Upper lobe of right lung (tissue), 1 donor: ENCODE results near the gene G0S2. TPM values are rescaled to one million over a fixed set of nuclear protein-coding genes. Genes with fewer than 3 reads are reported as not detected.

Source experiments
- ATAC-seq: fragments of 200-7000 bp; cut with Tn5 transposase; one replicate; pipeline ENCODE4 v1.9.1; 2020; ENCODE audit warnings: mild to moderate bottlenecking, moderate library complexity
- DNase-seq: peaks from one replicate; pipeline ENCODE4 v3.0.0-alpha.2; 2020
- H3K27ac ChIP-seq: fragments of 200-600 bp; one replicate; pipeline ENCODE4 v1.8.0; 2022
- H3K27me3 ChIP-seq: fragments of 200-600 bp; one replicate; pipeline ENCODE4 v1.8.0; 2022; ENCODE audit warnings: mild to moderate bottlenecking
- H3K36me3 ChIP-seq: fragments of 200-600 bp; one replicate; pipeline ENCODE4 v1.8.0; 2022
- H3K4me1 ChIP-seq: fragments of 200-600 bp; one replicate; pipeline ENCODE4 v1.8.0; 2022
- H3K4me3 ChIP-seq: fragments of 200-600 bp; one replicate; pipeline ENCODE4 v1.8.0; 2022; ENCODE audit warnings: mild to moderate bottlenecking
- H3K9me3 ChIP-seq: fragments of 200-600 bp; one replicate; pipeline ENCODE4 v1.8.0; 2022
- CTCF ChIP-seq: fragments of 200-600 bp; IDR thresholded peaks from one replicate; pipeline ENCODE4 v1.8.0; 2022; ENCODE audit warnings: antibody characterized with exemption
- intact Hi-C: fragments of 100-400 bp; cut with DNase I; formaldehyde crosslinking; loops from one replicate; pipeline ENCODE4 v1.11.0; 2022
- total RNA-seq: library from RNA; stranded (reverse); fragmentation: NEBNext Ultra II Directional; extraction: Animal tissue kit (Norgen Biotek cat#: 25700); gene quantifications from one replicate; pipeline ENCODE4 v1.2.1, GENCODE V29; 2021
- donor health status: DM: no; HTN: yes; CAD: no; lungs with severe emphysema.

The G0S2 gene
- total RNA-seq, 1 donor from 2014 or later, result 36.5 TPM

DNA sequence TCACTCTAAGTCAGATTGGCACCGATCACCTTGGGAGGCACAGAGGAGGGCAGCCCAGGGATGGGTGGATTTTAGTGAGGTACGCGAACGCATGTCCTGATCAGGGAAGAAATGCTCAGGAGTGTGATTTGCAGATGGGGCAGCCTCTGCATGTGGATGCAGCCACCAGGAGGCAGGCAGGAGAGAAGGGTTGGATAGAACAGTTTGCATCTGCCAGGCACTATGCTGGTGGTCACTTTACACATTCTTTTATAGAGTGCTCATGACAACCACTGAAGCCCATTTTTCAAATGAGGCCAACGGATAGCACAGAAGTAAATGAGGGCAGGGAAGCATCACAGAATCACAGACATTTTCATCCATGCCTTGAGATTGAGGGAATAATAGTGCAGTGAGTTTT is 28.7 kb upstream of the G0S2 start:
- Histone ChIP-seq H3K4me1 (peaks cover 74% of the 10 kb centered on the region), H3K4me3 (no peak overlapping the region), H3K9me3 (no peaks in the 10 kb centered on the region), H3K27ac (peak overlapping the region; percentile 34), H3K27me3 (no peaks in the 10 kb centered on the region), H3K36me3 (no peaks in the 10 kb centered on the region)
- DNase-seq (no peak), ATAC-seq (no peak)
- peak; percentile 15 for TF ChIP-seq CTCF
- intact Hi-C loops, result no loop called here

DNA sequence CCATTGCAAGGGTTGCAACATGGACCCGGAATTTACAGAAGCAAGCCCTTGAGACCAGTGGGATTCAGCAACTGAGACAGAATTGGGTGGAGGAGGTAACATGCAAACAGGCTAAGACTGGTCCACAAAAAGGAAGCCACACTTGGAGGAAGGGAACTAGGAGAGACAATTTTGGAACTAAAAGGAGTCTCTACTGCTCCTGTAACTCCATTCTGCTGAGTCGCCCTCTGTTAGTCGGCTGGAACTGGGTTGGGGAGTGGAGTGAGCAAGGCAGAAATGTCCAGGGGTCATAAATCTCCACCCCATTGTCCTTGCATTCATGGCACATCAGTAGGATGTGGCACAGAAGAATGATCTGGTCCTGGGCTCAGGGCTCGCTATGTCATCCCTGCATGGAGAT is 28.1 kb upstream of the G0S2 start:
- peak overlapping the region; percentile 1 for H3K27ac ChIP-seq
- no peak for ATAC-seq
- no peaks in the 10 kb centered on the region for H3K36me3 ChIP-seq

DNA sequence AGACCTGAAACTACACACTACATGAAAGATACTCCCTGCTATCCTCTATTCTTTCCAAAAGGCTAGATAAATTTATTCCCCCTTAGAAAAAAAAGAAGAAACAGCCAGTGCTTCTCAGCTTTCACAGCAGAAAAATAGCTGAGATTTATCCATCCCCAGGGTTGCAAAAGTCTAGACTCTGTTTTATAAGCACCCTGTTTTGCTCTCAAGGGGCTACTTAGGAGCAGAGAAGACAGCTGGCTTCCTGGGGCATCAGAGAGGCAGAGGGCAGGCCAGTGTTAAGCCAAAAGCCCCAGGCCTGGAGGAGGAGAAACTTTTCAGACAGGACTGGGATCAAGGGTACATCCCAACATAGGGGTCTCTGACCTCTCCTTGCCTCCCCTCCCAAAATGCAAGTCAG is 26.9 kb upstream of the G0S2 start:
- peak overlapping the region; percentile 43 for H3K27ac ChIP-seq
- no peaks in the 10 kb centered on the region for H3K27me3 ChIP-seq
- no peaks in the 10 kb centered on the region for H3K36me3 ChIP-seq
- ATAC-seq (no peak), DNase-seq (no peak)
- peaks cover 65% of the 10 kb centered on the region for H3K4me1 ChIP-seq
- no peak overlapping the region for H3K4me3 ChIP-seq
- TF ChIP-seq CTCF, result no peak
- H3K9me3 ChIP-seq, result no peaks in the 10 kb centered on the region
- intact Hi-C loops, result no loop called here

More for the DNA sequence above, 28.1 kb upstream of the G0S2 start:
- no peak for DNase-seq
- H3K4me3 ChIP-seq, result no peak overlapping the region
- peaks cover 72% of the 10 kb centered on the region for H3K4me1 ChIP-seq
- no peaks in the 10 kb centered on the region for H3K27me3 ChIP-seq
- no peak for TF ChIP-seq CTCF
- no peaks in the 10 kb centered on the region for H3K9me3 ChIP-seq
- intact Hi-C loops, result no loop called here

DNA sequence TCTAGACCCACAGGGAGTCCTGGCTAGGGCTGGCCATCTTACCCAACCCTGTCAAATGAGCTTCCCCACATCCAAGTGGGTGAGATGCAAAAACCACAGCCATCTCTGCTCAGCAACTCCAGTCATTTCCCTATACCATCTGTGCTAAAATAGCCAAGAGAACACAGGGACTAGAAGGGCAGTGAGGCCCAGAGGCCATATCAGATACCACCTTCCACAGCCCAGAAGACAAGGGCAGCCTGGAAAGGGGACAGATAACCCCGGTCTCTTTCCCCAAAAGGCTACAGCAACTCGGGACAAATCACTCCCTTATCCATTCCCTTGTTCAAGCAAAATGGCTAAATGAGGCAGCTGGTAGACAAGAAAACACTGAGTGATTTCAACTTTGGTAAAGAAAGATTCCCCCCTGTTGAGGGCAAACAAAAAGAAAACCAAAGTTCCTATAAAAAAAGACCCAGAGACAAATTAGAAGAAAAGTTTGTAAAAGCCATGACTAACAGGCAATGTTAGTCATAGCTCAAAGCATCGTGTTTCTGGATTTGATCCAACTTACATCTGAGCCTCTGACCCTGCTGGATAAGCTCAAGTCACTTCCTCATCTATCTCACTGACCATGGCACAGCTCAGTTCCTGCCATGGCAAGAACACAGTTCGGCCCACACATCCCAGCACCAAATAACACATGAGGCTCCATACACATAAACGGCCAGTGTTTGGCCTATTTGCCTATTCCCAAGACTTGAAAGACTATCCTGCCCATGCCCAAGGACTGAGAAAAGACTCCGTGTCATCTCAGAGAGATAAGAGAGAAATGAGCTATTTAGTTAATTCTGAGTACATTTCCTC is 26.1 kb upstream of the G0S2 start:
- peak; percentile 43 for ATAC-seq
- TF ChIP-seq CTCF, result no peak

GRCh38 chr1:209650454-209650853 is 24.8 kb upstream of the G0S2 start:
- no peaks in the 10 kb centered on the region for H3K9me3 ChIP-seq
- ATAC-seq (peak; percentile 20), DNase-seq (no peak)
- H3K4me1 ChIP-seq, result peaks cover 49% of the 10 kb centered on the region
- no peak overlapping the region for H3K4me3 ChIP-seq
- intact Hi-C loops, result no loop called here
- H3K36me3 ChIP-seq, result no peaks in the 10 kb centered on the region
- H3K27me3 ChIP-seq, result no peaks in the 10 kb centered on the region
- peak overlapping the region; percentile 51 for H3K27ac ChIP-seq
- TF ChIP-seq CTCF, result no peak

More for the DNA sequence above, 26.1 kb upstream of the G0S2 start:
- Histone ChIP-seq H3K27me3 (no peaks in the 10 kb centered on the region), H3K4me3 (no peak overlapping the region), H3K9me3 (no peaks in the 10 kb centered on the region), H3K4me1 (peaks cover 59% of the 10 kb centered on the region), H3K27ac (peak overlapping the region; percentile 43), H3K36me3 (no peaks in the 10 kb centered on the region)
- DNase-seq, result no peak
- intact Hi-C loops, result no loop called here
